ENCODE measurements around the gene LGR4.

LGR4 gene

GRCh38 chr11:27458182-27458581 is 14.4 kb downstream of the LGR4 start:
- intact Hi-C loops (cut with DNase I; ENCODE audit: low total_unique reads), result no loop called here
- no peaks in the 10 kb centered on the region for H3K36me3 ChIP-seq
- TF ChIP-seq CTCF (IDR thresholded peaks at IDR 0.05), result no peak
- no peaks in the 10 kb centered on the region for H3K9me3 ChIP-seq
- H3K27me3 ChIP-seq, result no peaks in the 10 kb centered on the region
- peaks cover 0 to 35% (median 8%) of the 10 kb centered on the region in 4 donors for H3K4me1 ChIP-seq
- H3K4me3 ChIP-seq, result no peak overlapping the region
- no peak for DNase-seq
- no peak overlapping the region for H3K27ac ChIP-seq

GRCh38 chr11:27456795-27457329 is 15.7 kb downstream of the LGR4 start:
- Histone ChIP-seq H3K27ac (no peak overlapping the region), H3K4me1 (peaks cover 0 to 38% (median 9%) of the 10 kb centered on the region in 4 donors), H3K36me3 (no peaks in the 10 kb centered on the region), H3K9me3 (no peaks in the 10 kb centered on the region), H3K27me3 (no peaks in the 10 kb centered on the region), H3K4me3 (no peak overlapping the region)
- intact Hi-C loops (cut with DNase I; ENCODE audit: low total_unique reads), result no loop called here
- no peak for TF ChIP-seq CTCF (IDR thresholded peaks at IDR 0.05)
- DNase-seq, result no peak

GRCh38 chr11:27456140-27456794 is 16.3 kb downstream of the LGR4 start:
- Histone ChIP-seq H3K27ac (no peak overlapping the region), H3K4me3 (no peak overlapping the region), H3K4me1 (peaks cover 0 to 44% (median 12%) of the 10 kb centered on the region in 4 donors), H3K36me3 (no peaks in the 10 kb centered on the region), H3K27me3 (no peaks in the 10 kb centered on the region), H3K9me3 (no peaks in the 10 kb centered on the region)
- TF ChIP-seq CTCF (IDR thresholded peaks at IDR 0.05), result no peak
- no peak for DNase-seq
- intact Hi-C loops (cut with DNase I; ENCODE audit: low total_unique reads), result no loop called here

GRCh38 chr11:27455667-27456066 is 16.9 kb downstream of the LGR4 start:
- intact Hi-C loops (cut with DNase I; ENCODE audit: low total_unique reads), result no loop called here
- no peak for TF ChIP-seq CTCF (IDR thresholded peaks at IDR 0.05)
- Histone ChIP-seq H3K27me3 (no peaks in the 10 kb centered on the region), H3K27ac (no peak overlapping the region), H3K36me3 (no peaks in the 10 kb centered on the region), H3K9me3 (no peaks in the 10 kb centered on the region), H3K4me1 (peaks cover 0 to 46% (median 13%) of the 10 kb centered on the region in 4 donors), H3K4me3 (no peak overlapping the region)
- DNase-seq, result no peak

GRCh38 chr11:27453701-27454100 is 18.9 kb downstream of the LGR4 start:
- Histone ChIP-seq H3K27me3 (no peaks in the 10 kb centered on the region), H3K4me1 (peaks cover 0 to 56% (median 15%) of the 10 kb centered on the region in 4 donors), H3K4me3 (no peak overlapping the region), H3K9me3 (no peaks in the 10 kb centered on the region), H3K36me3 (no peaks in the 10 kb centered on the region), H3K27ac (no peak overlapping the region)
- TF ChIP-seq CTCF (IDR thresholded peaks at IDR 0.05), result no peak
- intact Hi-C loops (cut with DNase I; ENCODE audit: low total_unique reads), result no loop called here
- DNase-seq, result no peak
